NT2/D1 (cell line): ENCODE measurements around the gene CDH13.

Source experiments
- YY1 ChIP-seq: IDR thresholded peaks from 2 replicates; pipeline ENCODE4 v1.6.1; 2011; ENCODE audit not compliant: insufficient read length, insufficient read depth
- ZNF274 ChIP-seq: IDR thresholded peaks from 2 replicates; pipeline ENCODE4 v1.6.1; 2011; ENCODE audit warnings: mild to moderate bottlenecking, low read depth, low read length

GRCh38 chr16:82667437-82667836 is 40.7 kb downstream of the CDH13 start:
- TF ChIP-seq YY1 (no peak), ZNF274 (no peak)
